ENCODE measurements around the gene FSTL3.

The FSTL3 gene

DNA sequence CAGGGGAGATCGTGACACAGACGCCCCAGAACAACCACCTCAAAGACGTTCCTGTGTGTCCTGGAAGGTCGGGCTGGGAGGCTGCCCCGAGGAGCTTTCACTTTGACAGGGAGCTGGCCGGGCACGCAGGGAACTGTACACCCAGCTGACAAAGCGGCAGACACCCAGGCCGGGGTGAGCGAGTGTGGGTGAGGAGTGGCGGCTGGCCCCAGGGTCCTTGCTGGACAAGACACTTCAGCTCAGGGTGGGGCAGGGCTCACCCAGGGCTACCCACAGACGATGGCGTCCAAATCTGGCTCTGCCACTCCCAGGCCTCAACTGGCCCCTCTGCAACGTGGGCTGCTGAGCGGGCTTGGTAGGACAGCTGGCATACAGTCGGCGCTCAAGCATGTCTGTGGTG, 34.5 kb upstream of the FSTL3 start:
- DNase-seq (ENCODE audit: low spot score), result no peak

GRCh38 chr19:642767-643727, 33.1 kb upstream of the FSTL3 start:
- no peak for DNase-seq (ENCODE audit: low spot score)
- TF ChIP-seq, protein P1, sequence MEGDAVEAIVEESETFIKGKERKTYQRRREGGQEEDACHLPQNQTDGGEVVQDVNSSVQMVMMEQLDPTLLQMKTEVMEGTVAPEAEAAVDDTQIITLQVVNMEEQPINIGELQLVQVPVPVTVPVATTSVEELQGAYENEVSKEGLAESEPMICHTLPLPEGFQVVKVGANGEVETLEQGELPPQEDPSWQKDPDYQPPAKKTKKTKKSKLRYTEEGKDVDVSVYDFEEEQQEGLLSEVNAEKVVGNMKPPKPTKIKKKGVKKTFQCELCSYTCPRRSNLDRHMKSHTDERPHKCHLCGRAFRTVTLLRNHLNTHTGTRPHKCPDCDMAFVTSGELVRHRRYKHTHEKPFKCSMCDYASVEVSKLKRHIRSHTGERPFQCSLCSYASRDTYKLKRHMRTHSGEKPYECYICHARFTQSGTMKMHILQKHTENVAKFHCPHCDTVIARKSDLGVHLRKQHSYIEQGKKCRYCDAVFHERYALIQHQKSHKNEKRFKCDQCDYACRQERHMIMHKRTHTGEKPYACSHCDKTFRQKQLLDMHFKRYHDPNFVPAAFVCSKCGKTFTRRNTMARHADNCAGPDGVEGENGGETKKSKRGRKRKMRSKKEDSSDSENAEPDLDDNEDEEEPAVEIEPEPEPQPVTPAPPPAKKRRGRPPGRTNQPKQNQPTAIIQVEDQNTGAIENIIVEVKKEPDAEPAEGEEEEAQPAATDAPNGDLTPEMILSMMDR (IDR thresholded peaks at IDR 0.05; ENCODE audit: extremely low read depth, missing control alignments), result no peak

More for the DNA sequence above, 34.5 kb upstream of the FSTL3 start:
- TF ChIP-seq, protein P1 (IDR thresholded peaks at IDR 0.05; ENCODE audit: extremely low read depth, missing control alignments), result no peak

DNA sequence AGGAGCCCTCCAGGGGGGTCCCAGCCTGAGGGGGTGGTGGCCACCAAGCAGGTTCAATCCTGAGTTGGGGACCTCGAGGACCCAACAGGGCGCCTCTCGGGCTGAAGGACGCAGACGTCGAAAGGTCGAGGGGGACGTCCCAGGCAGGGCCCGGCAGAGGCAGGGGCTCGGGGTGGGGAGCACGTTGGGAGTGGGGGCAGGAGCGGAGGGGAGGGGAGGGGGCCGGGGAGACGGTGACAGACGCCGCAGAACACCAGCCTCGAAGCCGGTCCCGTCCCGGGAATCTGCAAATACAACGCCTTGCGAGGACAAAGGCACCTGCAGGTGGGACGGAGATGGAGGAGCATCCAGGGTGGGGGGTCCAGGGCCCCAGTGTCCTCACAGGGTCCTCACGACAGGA, 32.5 kb upstream of the FSTL3 start:
- DNase-seq (ENCODE audit: low spot score), result no peak

DNA sequence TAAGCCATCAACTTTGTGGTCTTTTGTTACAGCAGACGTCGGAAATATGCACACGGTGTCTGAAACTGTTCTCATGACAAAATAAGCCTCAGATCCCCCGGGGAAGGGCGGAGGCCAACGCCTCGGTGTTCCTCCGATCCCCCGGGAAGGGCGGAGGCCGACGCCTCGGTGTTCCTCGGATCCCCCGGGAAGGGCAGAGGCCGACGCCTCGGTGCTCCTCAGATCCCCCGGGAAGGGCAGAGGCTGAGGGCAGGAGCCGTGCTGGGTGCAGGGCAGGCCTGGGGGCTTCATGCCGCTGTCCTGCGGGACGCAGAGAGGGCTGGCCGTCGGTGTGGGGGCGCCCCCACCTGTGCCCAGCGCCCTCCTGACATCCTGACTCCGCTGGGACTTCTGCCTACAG, 31.8 kb upstream of the FSTL3 start:
- no peak for DNase-seq (ENCODE audit: low spot score)
- TF ChIP-seq, protein P1 (IDR thresholded peaks at IDR 0.05; ENCODE audit: extremely low read depth, missing control alignments), result no peak

More for the DNA sequence above, 32.5 kb upstream of the FSTL3 start:
- TF ChIP-seq, protein P1 (IDR thresholded peaks at IDR 0.05; ENCODE audit: extremely low read depth, missing control alignments), result no peak

- DNase-seq (ENCODE audit: low spot score), result no peak
- TF ChIP-seq, protein P1 (IDR thresholded peaks at IDR 0.05; ENCODE audit: extremely low read depth, missing control alignments), result no peak
Observed at GRCh38 chr19:644789-645188, 31.4 kb upstream of the FSTL3 start.

GRCh38 chr19:645912-646778, 30.0 kb upstream of the FSTL3 start:
- DNase-seq (ENCODE audit: low spot score), result no peak
- TF ChIP-seq, protein P1 (IDR thresholded peaks at IDR 0.05; ENCODE audit: extremely low read depth, missing control alignments), result no peak

Data from GM20000 (cell line).